Measurements from ENCODE around the gene DMD. TPM values are rescaled to one million over a fixed set of nuclear protein-coding genes. Genes with fewer than 3 reads are reported as not detected.

Gene DMD
- total and polyA plus RNA-seq, 2 of the 8 experiments (the other 6 are each of a cell fraction or from before 2014, with no cell fraction given), result 4.8 to 7.4 TPM

DNA sequence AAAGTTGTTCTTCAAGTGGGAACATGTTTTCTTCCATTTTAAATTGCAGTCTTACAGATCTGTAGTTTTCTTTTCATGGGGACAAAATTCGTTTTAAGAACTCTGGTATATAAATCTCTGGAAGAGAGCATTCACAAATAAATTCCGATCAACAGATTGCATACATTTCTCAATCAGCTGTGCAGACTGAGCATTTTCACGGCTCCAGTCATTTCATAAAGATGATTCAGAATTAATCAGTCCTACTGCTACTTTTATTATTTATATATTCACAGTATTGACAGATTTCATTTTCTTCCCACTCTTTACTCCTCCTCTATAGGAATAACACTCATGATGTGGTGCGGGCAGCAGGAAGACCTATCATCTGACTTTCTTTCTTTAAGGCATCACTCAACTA is 1604.6 kb downstream of the DMD start (continued):
- TF ChIP-seq, protein P1, sequence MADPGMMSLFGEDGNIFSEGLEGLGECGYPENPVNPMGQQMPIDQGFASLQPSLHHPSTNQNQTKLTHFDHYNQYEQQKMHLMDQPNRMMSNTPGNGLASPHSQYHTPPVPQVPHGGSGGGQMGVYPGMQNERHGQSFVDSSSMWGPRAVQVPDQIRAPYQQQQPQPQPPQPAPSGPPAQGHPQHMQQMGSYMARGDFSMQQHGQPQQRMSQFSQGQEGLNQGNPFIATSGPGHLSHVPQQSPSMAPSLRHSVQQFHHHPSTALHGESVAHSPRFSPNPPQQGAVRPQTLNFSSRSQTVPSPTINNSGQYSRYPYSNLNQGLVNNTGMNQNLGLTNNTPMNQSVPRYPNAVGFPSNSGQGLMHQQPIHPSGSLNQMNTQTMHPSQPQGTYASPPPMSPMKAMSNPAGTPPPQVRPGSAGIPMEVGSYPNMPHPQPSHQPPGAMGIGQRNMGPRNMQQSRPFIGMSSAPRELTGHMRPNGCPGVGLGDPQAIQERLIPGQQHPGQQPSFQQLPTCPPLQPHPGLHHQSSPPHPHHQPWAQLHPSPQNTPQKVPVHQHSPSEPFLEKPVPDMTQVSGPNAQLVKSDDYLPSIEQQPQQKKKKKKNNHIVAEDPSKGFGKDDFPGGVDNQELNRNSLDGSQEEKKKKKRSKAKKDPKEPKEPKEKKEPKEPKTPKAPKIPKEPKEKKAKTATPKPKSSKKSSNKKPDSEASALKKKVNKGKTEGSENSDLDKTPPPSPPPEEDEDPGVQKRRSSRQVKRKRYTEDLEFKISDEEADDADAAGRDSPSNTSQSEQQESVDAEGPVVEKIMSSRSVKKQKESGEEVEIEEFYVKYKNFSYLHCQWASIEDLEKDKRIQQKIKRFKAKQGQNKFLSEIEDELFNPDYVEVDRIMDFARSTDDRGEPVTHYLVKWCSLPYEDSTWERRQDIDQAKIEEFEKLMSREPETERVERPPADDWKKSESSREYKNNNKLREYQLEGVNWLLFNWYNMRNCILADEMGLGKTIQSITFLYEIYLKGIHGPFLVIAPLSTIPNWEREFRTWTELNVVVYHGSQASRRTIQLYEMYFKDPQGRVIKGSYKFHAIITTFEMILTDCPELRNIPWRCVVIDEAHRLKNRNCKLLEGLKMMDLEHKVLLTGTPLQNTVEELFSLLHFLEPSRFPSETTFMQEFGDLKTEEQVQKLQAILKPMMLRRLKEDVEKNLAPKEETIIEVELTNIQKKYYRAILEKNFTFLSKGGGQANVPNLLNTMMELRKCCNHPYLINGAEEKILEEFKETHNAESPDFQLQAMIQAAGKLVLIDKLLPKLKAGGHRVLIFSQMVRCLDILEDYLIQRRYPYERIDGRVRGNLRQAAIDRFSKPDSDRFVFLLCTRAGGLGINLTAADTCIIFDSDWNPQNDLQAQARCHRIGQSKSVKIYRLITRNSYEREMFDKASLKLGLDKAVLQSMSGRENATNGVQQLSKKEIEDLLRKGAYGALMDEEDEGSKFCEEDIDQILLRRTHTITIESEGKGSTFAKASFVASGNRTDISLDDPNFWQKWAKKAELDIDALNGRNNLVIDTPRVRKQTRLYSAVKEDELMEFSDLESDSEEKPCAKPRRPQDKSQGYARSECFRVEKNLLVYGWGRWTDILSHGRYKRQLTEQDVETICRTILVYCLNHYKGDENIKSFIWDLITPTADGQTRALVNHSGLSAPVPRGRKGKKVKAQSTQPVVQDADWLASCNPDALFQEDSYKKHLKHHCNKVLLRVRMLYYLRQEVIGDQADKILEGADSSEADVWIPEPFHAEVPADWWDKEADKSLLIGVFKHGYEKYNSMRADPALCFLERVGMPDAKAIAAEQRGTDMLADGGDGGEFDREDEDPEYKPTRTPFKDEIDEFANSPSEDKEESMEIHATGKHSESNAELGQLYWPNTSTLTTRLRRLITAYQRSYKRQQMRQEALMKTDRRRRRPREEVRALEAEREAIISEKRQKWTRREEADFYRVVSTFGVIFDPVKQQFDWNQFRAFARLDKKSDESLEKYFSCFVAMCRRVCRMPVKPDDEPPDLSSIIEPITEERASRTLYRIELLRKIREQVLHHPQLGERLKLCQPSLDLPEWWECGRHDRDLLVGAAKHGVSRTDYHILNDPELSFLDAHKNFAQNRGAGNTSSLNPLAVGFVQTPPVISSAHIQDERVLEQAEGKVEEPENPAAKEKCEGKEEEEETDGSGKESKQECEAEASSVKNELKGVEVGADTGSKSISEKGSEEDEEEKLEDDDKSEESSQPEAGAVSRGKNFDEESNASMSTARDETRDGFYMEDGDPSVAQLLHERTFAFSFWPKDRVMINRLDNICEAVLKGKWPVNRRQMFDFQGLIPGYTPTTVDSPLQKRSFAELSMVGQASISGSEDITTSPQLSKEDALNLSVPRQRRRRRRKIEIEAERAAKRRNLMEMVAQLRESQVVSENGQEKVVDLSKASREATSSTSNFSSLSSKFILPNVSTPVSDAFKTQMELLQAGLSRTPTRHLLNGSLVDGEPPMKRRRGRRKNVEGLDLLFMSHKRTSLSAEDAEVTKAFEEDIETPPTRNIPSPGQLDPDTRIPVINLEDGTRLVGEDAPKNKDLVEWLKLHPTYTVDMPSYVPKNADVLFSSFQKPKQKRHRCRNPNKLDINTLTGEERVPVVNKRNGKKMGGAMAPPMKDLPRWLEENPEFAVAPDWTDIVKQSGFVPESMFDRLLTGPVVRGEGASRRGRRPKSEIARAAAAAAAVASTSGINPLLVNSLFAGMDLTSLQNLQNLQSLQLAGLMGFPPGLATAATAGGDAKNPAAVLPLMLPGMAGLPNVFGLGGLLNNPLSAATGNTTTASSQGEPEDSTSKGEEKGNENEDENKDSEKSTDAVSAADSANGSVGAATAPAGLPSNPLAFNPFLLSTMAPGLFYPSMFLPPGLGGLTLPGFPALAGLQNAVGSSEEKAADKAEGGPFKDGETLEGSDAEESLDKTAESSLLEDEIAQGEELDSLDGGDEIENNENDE (IDR thresholded peaks at IDR 0.05; ENCODE audit: insufficient replicate concordance, low read length), result no peak

Measured in H1 (cell line).